GM12892 (cell line): ENCODE measurements around the gene ADAMTSL2.

Experiments
- POLR2A ChIP-seq: IDR thresholded peaks from 2 replicates; pipeline ENCODE4 v1.6.1; 2011; ENCODE audit warnings: low read depth, low read length, control low read depth
- TAF1 ChIP-seq: IDR thresholded peaks from 2 replicates; pipeline ENCODE4 v1.6.1; 2011; ENCODE audit warnings: low read depth, mild to moderate bottlenecking, control low read depth, low read length, borderline replicate concordance

GRCh38 chr9:133584559-133585476 lies 50.3 kb downstream of the ADAMTSL2 start:
- TF ChIP-seq POLR2A (no peak), TAF1 (no peak)
